MM.1S (cell line): ENCODE results near the gene ASCC2.

Experiments used
- CTCF ChIP-seq: fragments of 300-600 bp; sonication (generic); IDR thresholded peaks from 2 replicates; pipeline ENCODE4 v1.5.1; 2016; ENCODE audit warnings: antibody characterized with exemption, low read length, mixed read lengths
- EZH2 ChIP-seq: fragments of 300-600 bp; sonication (generic); optimal IDR thresholded peaks from 2 replicates; pipeline ENCODE3; 2017; ENCODE audit warnings: low read depth, mild to moderate bottlenecking, antibody characterized with exemption, low read length, mixed read lengths

GRCh38 chr22:29839039-29839438, 965 bp upstream of the ASCC2 start:
- TF ChIP-seq CTCF: no peak
- TF ChIP-seq EZH2: no peak
